Measurements from ENCODE around the gene STEAP1B. TPM values are rescaled to one million over a fixed set of nuclear protein-coding genes. Genes with fewer than 3 reads are reported as not detected.

The STEAP1B gene
- total RNA-seq, 2 experiments from 2014 or later, result not detected

DNA sequence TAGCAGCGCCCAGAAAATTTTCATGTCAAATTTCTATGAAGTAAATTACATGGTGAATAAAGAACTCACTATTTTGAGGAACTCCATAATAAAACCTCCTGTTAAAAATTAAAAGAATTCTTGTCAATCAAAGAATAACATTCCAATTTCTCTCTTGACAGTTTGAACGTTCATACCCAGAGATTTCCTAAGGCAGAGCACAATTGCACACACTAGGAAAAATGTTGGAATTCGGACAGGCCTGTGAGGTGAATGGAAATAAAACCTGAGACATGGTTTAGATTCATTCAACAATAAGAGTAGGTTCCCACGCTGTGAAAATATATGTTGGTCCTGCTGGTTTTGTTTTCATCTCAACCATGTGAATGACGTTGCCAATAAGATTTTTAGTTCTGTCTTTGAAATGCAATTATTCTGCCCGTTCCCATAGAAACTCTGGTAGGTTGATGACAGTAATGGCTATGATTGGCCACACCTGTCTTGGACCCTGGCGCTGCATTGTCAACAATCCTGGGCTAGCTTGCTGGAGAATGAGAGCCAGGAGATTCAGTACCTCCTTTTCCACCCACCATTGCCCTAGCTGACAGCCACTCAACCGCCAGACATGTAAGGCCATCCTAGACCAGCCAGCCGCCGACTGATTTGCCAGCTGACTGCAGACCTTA, 99.7 kb downstream of the STEAP1B start:
- Mint-ChIP-seq H3K27me3 (no peaks in the 10 kb centered on the region), H3K27ac (no peak overlapping the region), H3K36me3 (ENCODE audit: low read depth) (no peaks in the 10 kb centered on the region), H3K4me3 (no peak overlapping the region), H3K9me3 (no peaks in the 10 kb centered on the region), H3K4me1 (ENCODE audit: low read depth) (peaks cover 13% of the 10 kb centered on the region)
- no peak for DNase-seq
- no peaks in the 10 kb centered on the region for H3K36me3 ChIP-seq (ENCODE audit: insufficient read depth, low read length)
- H3K4me1 ChIP-seq (ENCODE audit: insufficient read depth, low read length), result peaks cover 11% of the 10 kb centered on the region
- no peak overlapping the region for H3K4me3 ChIP-seq (ENCODE audit: low read length)
- ATAC-seq (ENCODE audit: poor library complexity), result no peak
- no peaks in the 10 kb centered on the region for H3K9me3 ChIP-seq (ENCODE audit: control insufficient read depth in 1 of 2, insufficient read depth in 1 of 2, low read length in 2 of 2)
- TF ChIP-seq, protein P1, sequence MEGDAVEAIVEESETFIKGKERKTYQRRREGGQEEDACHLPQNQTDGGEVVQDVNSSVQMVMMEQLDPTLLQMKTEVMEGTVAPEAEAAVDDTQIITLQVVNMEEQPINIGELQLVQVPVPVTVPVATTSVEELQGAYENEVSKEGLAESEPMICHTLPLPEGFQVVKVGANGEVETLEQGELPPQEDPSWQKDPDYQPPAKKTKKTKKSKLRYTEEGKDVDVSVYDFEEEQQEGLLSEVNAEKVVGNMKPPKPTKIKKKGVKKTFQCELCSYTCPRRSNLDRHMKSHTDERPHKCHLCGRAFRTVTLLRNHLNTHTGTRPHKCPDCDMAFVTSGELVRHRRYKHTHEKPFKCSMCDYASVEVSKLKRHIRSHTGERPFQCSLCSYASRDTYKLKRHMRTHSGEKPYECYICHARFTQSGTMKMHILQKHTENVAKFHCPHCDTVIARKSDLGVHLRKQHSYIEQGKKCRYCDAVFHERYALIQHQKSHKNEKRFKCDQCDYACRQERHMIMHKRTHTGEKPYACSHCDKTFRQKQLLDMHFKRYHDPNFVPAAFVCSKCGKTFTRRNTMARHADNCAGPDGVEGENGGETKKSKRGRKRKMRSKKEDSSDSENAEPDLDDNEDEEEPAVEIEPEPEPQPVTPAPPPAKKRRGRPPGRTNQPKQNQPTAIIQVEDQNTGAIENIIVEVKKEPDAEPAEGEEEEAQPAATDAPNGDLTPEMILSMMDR (IDR thresholded peaks at IDR 0.05), result no peak
- CTCF ChIA-PET, result no interaction called here
- intact Hi-C loops (cut with DNase I, micrococcal nuclease), result no loop called here
- POLR2A ChIA-PET, result no interaction called here
- no peak overlapping the region for H3K27ac ChIP-seq (ENCODE audit: low read depth in 1 of 2, low read length in 2 of 2)
- no peaks in the 10 kb centered on the region for H3K27me3 ChIP-seq (ENCODE audit: control insufficient read depth in 1 of 2, insufficient read depth in 2 of 2, low read length in 2 of 2)

DNA sequence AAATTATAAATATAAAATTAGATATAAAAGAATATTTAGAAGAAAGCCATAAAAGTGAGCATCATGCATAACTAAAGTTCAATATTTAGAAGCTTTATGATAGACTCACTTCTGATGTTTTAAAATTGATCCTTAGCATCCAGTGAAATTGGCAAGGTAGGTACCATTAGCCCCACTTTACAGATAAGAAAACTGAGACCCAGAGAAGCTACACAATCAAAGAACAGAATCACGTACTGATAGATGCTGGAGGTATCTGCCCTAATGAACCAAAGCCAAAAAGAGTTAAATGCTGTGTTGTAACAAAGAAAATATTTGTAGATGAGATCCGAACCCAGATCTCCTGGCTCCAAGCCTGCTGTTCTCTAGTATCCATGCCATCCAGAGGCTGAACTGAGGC, 100.4 kb downstream of the STEAP1B start:
- H3K36me3 ChIP-seq (ENCODE audit: insufficient read depth, low read length), result no peaks in the 10 kb centered on the region
- H3K4me1 Mint-ChIP-seq (ENCODE audit: low read depth), result peaks cover 13% of the 10 kb centered on the region
- ChIA-PET POLR2A (no interaction called here), CTCF (no interaction called here)
- DNase-seq, result no peak
- no peaks in the 10 kb centered on the region for H3K9me3 Mint-ChIP-seq
- H3K27ac ChIP-seq (ENCODE audit: low read depth in 1 of 2, low read length in 2 of 2), result no peak overlapping the region
- TF ChIP-seq, protein P1 (IDR thresholded peaks at IDR 0.05), result no peak
- H3K36me3 Mint-ChIP-seq (ENCODE audit: low read depth), result no peaks in the 10 kb centered on the region
- no peak for ATAC-seq (ENCODE audit: poor library complexity)
- H3K9me3 ChIP-seq (ENCODE audit: control insufficient read depth in 1 of 2, insufficient read depth in 1 of 2, low read length in 2 of 2), result no peaks in the 10 kb centered on the region
- no peak overlapping the region for H3K4me3 ChIP-seq (ENCODE audit: low read length)
- no peak overlapping the region for H3K4me3 Mint-ChIP-seq
- intact Hi-C loops (cut with DNase I, micrococcal nuclease), result no loop called here
- H3K27ac Mint-ChIP-seq, result no peak overlapping the region
- H3K4me1 ChIP-seq (ENCODE audit: insufficient read depth, low read length), result peaks cover 11% of the 10 kb centered on the region
- H3K27me3 ChIP-seq (ENCODE audit: control insufficient read depth in 1 of 2, insufficient read depth in 2 of 2, low read length in 2 of 2), result no peaks in the 10 kb centered on the region
- no peaks in the 10 kb centered on the region for H3K27me3 Mint-ChIP-seq

DNA sequence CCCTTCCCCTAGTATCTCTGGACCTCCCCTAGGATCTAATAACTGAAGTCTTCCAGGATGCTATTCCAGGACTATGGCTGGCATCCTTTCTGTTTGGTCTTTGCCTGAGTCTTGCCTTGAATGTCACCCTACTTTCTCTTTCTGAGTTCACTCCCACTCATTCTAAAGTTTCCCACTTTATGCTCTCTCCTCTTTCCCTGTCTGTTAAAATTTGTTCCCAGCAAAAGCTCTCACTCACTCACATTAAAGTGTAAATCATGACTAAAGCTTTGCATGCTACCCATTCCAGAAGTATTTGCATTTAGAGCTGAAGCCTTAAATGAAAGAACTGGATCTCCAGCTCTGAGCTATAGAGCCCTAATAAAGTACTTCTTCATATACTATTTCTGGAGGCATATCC, 100.9 kb downstream of the STEAP1B start:
- H3K4me1 Mint-ChIP-seq (ENCODE audit: low read depth), result peaks cover 13% of the 10 kb centered on the region
- H3K27ac Mint-ChIP-seq, result no peak overlapping the region
- ATAC-seq (ENCODE audit: poor library complexity), result no peak
- no peak overlapping the region for H3K4me3 ChIP-seq (ENCODE audit: low read length)
- H3K4me1 ChIP-seq (ENCODE audit: insufficient read depth, low read length), result peaks cover 11% of the 10 kb centered on the region
- H3K36me3 ChIP-seq (ENCODE audit: insufficient read depth, low read length), result no peaks in the 10 kb centered on the region
- no peaks in the 10 kb centered on the region for H3K9me3 ChIP-seq (ENCODE audit: control insufficient read depth in 1 of 2, insufficient read depth in 1 of 2, low read length in 2 of 2)
- no peaks in the 10 kb centered on the region for H3K27me3 ChIP-seq (ENCODE audit: control insufficient read depth in 1 of 2, insufficient read depth in 2 of 2, low read length in 2 of 2)
- no peaks in the 10 kb centered on the region for H3K9me3 Mint-ChIP-seq
- intact Hi-C loops (cut with DNase I, micrococcal nuclease), result no loop called here
- no peak overlapping the region for H3K4me3 Mint-ChIP-seq
- no peak overlapping the region for H3K27ac ChIP-seq (ENCODE audit: low read depth in 1 of 2, low read length in 2 of 2)
- no peaks in the 10 kb centered on the region for H3K36me3 Mint-ChIP-seq (ENCODE audit: low read depth)
- CTCF ChIA-PET, result no interaction called here
- DNase-seq, result no peak
- H3K27me3 Mint-ChIP-seq, result no peaks in the 10 kb centered on the region
- POLR2A ChIA-PET, result no interaction called here
- TF ChIP-seq, protein P1 (IDR thresholded peaks at IDR 0.05), result no peak

Measured in CD4-positive, alpha-beta T cell (primary cell).